ENCODE data around the gene MIAT.

GRCh38 chr22:26681395-26681821 lies 24.0 kb downstream of the MIAT start:
- TF ChIP-seq CTCF (IDR thresholded peaks at IDR 0.05; ENCODE audit: insufficient read depth, low read length, poor library complexity, severe bottlenecking) (no peak), EZH2phosphoT487 (conservative IDR thresholded peaks at IDR 0.05; ENCODE audit: low read length) (no peak)
